ENCODE data around the gene ADAT3.

GRCh38 chr19:1922803-1923202, 17.6 kb downstream of the ADAT3 start:
- TF ChIP-seq CTCF (IDR thresholded peaks at IDR 0.05; ENCODE audit: poor library complexity) (no peak), EZH2 (IDR thresholded peaks at IDR 0.05; ENCODE audit: borderline replicate concordance) (no peak)
